GM12873 (cell line): ENCODE data around the gene HEATR3.

ENCODE experiments used
- CTCF ChIP-seq: IDR thresholded peaks from 2 replicates; pipeline ENCODE4 v1.5.1; 2012; ENCODE audit warnings: low read depth, mild to moderate bottlenecking, moderate library complexity, low read length, control low read depth; ENCODE audit not compliant: insufficient read depth; ENCODE audit errors: missing control alignments

The HEATR3 gene

DNA sequence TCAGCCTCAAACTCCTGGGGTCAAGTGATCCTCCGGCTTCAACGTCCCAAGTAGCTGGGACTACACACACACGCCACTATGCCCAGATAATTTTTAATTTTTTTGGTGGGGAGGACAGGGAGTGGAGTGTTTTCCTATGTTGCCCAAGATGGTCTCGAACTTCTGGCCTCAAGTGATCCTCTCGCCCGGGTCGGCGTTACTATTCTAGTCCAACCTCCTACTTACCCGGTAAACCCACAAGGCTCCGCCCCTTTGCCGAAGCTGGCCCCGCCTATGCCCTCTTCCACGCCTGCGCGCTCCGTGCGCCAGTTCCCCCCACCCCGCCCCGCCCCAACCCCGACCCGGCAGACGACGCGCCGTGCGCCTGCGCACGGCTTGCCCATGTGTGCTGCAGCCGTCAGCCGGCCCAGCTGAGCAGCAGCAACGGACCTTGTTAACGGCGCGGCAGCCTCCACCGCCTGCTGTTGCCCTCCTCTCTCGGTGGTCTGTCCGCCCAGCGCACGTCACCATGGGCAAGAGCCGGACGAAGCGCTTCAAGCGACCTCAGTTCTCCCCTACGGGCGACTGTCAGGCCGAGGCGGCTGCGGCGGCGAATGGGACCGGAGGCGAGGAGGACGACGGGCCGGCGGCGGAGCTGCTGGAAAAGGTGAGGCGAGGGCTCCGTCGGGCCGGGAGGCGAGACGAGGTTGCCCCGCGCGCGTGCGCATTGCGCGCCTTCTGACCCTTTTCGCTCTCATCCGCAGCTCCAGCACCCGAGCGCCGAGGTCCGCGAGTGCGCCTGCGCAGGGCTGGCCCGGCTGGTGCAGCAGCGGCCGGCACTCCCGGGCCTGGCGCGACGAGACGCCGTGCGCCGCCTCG lies at the start of gene HEATR3:
Gene HEATR3, plus strand, starts transcription at position 347 of the 858 bp plus-strand sequence. Its CDS starts 162 bp downstream, at position 509.
- TF ChIP-seq CTCF, result no peak

DNA sequence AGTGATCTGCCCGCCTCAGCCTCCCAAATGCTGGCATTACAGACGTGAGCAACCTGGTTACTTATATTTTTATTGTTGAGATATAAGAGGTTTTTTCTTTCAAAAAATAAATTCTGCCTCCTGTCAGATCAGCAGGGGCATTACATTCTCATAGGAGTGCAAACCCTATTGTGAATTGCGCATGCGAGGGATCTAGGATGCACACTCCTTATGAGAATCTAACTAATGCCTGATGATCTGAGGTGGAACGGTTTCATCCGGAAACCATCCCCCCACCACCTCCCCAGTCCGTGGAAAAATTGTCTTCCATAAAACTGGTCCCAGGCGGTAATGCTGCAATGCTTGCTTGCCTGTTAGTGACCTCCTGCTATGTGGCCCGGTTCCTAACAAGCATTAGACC lies 48.2 kb upstream of the HEATR3 start:
- no peak for TF ChIP-seq CTCF

DNA sequence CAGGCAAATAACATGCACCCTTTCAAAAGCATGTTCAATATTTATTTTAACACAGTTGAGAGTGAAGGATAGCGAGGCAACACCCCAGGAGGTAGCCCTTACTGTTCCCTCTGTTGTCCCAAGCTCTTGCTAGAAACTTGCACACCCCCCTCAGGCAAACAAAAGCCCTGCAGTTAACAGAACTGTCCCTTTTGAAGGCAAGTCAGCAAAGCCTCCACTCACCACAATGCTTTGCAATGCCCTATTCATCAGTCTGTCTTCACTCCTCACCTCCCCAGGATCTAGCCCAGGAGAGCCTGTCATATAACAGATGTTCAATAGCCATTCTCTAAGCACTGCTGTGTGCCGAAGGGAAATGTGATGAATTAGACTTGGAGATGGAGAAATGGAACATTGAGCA lies 44.2 kb upstream of the HEATR3 start:
- peak; percentile 37 for TF ChIP-seq CTCF

DNA sequence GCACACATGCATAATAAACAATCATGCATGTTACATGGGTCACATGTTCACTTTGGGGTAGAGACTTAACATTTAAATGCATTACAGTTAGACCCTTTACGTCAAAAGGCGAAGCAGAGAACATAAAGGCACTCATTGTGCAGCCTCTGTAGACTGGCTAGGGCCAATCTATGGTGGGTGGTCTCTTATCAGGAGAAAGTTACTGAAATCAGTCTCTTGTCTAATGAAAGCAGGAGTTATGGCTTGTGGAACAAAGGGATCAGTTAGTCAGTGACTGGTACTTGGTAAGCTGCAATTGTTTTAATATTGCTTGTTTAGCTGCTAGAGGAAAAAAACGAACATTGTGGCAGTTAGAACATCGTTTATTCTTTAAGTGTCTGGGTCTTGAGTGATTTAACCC lies 42.1 kb upstream of the HEATR3 start:
- no peak for TF ChIP-seq CTCF

GRCh38 chr16:50024207-50024606 lies 41.6 kb upstream of the HEATR3 start:
- TF ChIP-seq CTCF, result no peak

GRCh38 chr16:50024684-50025536 lies 40.9 kb upstream of the HEATR3 start, which contains the start of gene CNEP1R1:
Gene CNEP1R1 (plus strand): TSS chr16:50025225. CDS start chr16:50025316, 91 bp downstream.
- TF ChIP-seq CTCF, result peak; percentile 100

- TF ChIP-seq CTCF, result no peak
These were observed 40.2 kb upstream of the HEATR3 start for GRCh38 chr16:50025537-50025931.
